Posterior vena cava (tissue), 2 donors: ENCODE data around the gene HMG20A. TPM values are rescaled to one million over a fixed set of nuclear protein-coding genes. Genes with fewer than 3 reads are reported as not detected.

ENCODE experiments used
- DNase-seq: peaks from one replicate; pipeline ENCODE4 v3.0.0-alpha.2; 2020; ENCODE audit warnings: low spot score
- intact Hi-C, 2 donors: fragments of 100-400 bp; cut with DNase I; formaldehyde crosslinking; loops; one replicate each; pipeline versions ENCODE4 v1.14.1 to v1.14.2; 2022 to 2023
- total RNA-seq, 2 donors: library from RNA; stranded (reverse); fragmentation: NEBNext Ultra II Directional; extraction: Animal tissue kit (Norgen Biotek cat#: 25700); gene quantifications; one replicate each; pipeline ENCODE4 v1.2.1, GENCODE V29; 2021
- donor health status: DM: yes; HTN: yes; CAD: no.
- donor health status: DM: yes; HTN: yes; CAD: no.

HMG20A gene
- total RNA-seq, 2 donors from 2014 or later = 22.2 to 24.6 TPM

DNA sequence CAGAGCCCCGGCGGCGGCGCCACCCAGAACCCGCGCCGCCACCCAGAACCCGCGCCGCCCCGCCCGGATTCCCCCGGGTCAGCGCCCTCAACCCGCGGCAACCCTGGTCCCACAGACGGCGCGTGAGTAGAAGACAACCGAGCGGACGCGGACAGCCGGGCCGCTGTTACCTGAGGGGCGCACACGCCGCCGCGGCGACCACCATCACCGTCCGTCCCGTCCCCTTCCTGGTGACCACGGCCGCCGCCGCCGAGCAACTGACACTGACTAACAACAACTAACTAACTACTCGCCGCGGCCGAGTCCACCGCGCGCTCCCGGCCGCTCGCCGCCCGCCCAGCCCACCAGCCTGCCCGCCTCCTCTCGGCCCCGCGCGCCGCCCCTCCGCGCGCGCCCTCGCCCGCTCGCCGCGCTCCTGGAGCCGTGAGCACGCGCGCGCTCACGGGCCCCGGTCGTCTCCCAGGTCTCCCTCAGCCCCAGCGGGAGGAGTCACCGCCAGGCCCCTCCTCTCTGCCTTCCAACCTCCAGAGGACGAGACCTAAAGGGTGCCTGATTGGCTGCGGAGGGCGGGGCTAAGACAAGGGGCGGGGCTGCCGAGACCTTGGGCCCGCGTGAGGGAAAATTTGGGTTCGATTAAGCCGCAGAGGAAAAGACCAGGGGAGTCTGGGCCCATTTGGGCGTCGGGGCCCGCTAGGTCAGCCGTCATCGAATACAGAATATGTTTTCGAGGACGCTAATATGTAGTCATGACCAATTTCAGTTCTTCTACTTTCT is 665 bp upstream of the HMG20A start, which contains the start of gene PEAK1:
PEAK1 (minus strand) TSS at position 269 of the 774 bp plus-strand sequence. CDS start 238,178 bp downstream, outside the sequence.
- intact Hi-C loops = no loop called here
- peak; percentile 100 for DNase-seq

- DNase-seq = no peak
- intact Hi-C loops = no loop called here
These were observed 647 bp downstream of the HMG20A start for GRCh38 chr15:77421370-77421700.

- intact Hi-C loops = no loop called here
- DNase-seq = no peak
These were observed 4.4 kb downstream of the HMG20A start for GRCh38 chr15:77425104-77425503.

DNA sequence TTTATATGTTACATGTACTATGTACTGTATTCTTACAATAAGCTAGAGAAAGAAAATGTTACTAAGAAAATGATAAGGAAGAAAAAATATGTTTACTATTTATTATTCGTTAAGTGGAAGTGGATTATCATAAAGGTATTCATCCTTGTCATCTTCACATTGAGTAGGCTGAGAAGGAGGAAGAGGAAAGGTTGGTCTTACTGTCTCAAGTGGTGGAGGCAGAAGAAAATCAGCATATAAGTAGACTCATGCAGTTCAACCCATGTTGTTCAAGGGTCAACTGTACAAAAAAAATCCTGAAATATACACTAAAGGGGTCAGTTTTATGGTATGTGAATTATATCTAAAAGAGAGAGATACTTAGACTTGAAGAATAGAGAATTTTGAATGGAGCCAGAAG is 5.7 kb downstream of the HMG20A start:
- intact Hi-C loops = no loop called here
- no peak for DNase-seq

DNA sequence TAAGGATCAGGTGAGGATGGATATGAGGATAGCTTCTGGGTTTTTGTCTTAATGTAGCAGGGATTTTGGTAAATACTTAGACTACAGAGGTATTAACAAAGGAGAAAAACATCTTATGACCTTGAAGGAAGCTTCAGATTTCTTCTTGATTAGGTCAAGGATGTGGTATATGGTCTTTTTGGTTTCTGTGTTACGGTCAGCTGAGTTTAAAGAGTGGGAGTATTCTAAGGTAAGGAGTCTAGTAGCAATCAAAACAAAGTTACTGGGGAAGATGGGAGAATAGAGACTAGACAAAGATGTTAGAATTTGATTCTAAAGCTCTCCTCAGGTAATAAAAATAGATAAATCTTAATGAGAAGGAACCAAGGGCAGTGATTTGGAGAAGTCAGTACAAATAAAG is 6.2 kb downstream of the HMG20A start:
- intact Hi-C loops = no loop called here
- no peak for DNase-seq

DNA sequence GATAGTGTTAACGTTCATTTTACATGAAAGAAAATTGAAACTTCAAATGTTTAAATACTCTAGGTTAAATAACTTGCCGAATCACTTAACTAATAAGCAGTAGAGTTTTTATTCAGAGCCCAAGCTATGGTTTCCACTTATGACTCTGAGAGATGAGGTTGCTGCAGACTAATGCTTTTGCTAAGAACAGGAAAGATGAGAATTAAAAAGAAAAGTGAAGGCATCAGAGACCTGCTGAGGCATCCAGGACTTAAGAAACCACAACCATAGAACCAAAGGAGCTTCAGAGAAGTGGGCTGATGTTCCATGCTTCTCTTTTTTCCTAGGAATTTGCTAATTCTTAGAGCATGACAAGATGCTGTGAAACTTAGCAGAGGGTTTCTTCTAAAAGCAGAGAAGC is 9.5 kb downstream of the HMG20A start:
- intact Hi-C loops = no loop called here
- DNase-seq = no peak

GRCh38 chr15:77430652-77431051 is 10.0 kb downstream of the HMG20A start:
- intact Hi-C loops = no loop called here
- no peak for DNase-seq

- intact Hi-C loops = no loop called here
- DNase-seq = no peak
These were observed 16.1 kb downstream of the HMG20A start for GRCh38 chr15:77436822-77437221.

- intact Hi-C loops = no loop called here
- DNase-seq = no peak
These were observed 16.6 kb downstream of the HMG20A start for GRCh38 chr15:77437264-77437663.

GRCh38 chr15:77440378-77440999 is 19.8 kb downstream of the HMG20A start:
- intact Hi-C loops = no loop called here
- no peak for DNase-seq

DNA sequence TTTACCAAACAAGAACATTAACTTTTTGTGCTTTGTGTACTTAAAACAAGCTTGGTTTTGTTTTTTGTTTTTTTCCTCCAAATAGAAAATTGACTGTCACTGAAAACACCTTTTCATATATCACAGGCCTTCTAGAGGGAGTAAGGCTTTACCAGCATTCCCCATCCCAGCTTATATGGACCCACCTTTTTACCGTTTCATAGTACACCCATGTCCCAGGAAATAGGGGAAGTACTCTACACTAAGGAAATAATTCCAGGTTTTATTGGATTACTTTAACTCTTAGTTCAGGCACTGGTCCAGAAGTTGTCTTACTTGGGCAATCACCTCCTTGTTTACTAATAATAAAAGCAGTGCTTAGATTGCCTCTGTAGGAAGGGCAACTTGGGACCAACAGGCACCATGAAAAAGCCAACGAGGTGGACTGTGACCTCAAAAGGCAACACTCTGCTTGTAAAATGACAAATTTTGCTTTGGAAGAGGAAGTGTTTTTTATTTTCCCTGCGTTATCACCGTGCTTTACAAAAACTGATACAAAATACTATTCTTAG is 26.2 kb downstream of the HMG20A start:
- intact Hi-C loops = no loop called here
- no peak for DNase-seq

DNA sequence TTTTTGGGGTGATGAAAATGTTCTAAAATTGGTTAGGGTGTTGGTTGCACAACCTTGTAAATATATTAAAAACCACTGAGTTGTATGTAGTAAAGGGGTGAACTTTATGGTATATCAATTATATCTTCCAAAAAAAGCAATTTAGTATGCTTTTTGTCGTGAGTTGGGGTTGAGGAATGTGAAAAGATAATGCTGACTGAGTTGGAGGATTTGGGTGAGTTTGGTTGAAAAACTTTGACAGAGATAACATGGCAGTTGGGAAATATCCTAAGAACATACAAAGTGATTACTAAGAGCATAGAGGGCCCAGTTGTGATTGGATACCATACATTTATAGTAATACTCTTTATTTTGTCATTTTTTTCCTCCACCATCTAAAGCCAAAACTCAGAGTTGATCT is 33.6 kb downstream of the HMG20A start:
- intact Hi-C loops = no loop called here
- no peak for DNase-seq

DNA sequence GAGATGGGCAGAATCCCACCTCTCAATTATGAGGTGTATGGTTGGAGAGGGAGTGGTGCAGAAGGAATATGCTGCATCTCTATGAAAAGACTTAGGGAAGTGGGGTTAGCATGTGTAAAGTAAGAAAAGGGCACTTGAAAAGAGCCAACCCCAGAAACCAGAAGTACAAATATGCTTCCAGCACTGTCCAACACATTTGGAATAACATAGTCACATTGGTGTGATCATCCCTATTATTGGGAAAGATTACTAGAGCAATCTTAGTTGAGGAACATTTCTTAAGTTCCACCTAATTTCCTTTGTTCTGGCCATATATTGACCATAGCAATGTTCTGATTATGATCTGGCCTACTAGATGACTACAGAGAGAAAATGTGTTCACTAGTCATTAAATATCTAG is 34.3 kb downstream of the HMG20A start:
- intact Hi-C loops = no loop called here
- DNase-seq = no peak

- no peak for DNase-seq
- intact Hi-C loops = no loop called here
These were observed 35.1 kb downstream of the HMG20A start for GRCh38 chr15:77455696-77456321.

DNA sequence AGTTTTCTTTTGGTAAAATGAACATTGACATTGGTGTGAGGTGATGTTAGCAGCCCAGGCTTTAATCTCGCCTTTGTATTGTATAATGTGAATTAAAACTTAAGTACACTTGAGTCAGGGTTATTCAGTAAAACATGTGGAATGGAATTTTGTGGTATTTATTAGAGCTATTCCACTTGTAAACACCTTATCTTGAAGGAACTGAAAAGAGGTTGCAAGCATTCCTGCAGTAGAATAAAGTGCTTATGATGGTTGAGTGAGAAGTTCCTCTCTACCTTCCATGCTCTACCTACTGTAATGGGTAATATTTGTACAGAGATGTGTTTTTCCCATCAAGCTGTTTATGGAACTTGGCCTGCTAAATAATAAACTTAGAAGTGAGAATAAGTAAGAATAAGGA is 36.1 kb downstream of the HMG20A start:
- intact Hi-C loops = no loop called here
- no peak for DNase-seq

- intact Hi-C loops = no loop called here
These were observed 36.7 kb downstream of the HMG20A start for GRCh38 chr15:77457191-77457904.

GRCh38 chr15:77457905-77458265 is 37.2 kb downstream of the HMG20A start:
- no peak for DNase-seq
- intact Hi-C loops = no loop called here

More at GRCh38 chr15:77457191-77457904, 36.7 kb downstream of the HMG20A start:
- no peak for DNase-seq

GRCh38 chr15:77459031-77459430 is 38.3 kb downstream of the HMG20A start:
- no peak for DNase-seq
- intact Hi-C loops = no loop called here

GRCh38 chr15:77461486-77461885 is 40.8 kb downstream of the HMG20A start:
- intact Hi-C loops = no loop called here
- no peak for DNase-seq
